Activated T-cell treated with anti-CD3 and anti-CD28 coated beads, Interleukin-2, amount 50 U/mL, for 4 hours (primary cell): ENCODE measurements around the gene RNF144A. TPM values are rescaled to one million over a fixed set of nuclear protein-coding genes. Genes with fewer than 3 reads are reported as not detected.
"Not testable (repeated sequence)": the region's sequence is repeated elsewhere in the genome, so short reads cannot be mapped to it uniquely, and the experiment has no call there.

ENCODE experiments used
- ATAC-seq, 2 donors: fragments of 200-7000 bp; cut with Tn5 transposase; one replicate each; pipeline ENCODE4 v1.10.0; 2021
- DNase-seq: peaks from one replicate; pipeline ENCODE4 v3.0.0-alpha.2; 2020
- H3K27me3 Mint-ChIP-seq: one replicate; pipeline ENCODE4 v1.8.0; 2021; ENCODE audit warnings: low read depth, mixed read lengths
- H3K36me3 Mint-ChIP-seq: one replicate; pipeline ENCODE4 v1.8.0; 2022; ENCODE audit warnings: mixed read lengths; ENCODE audit not compliant: insufficient read depth
- H3K4me1 Mint-ChIP-seq: one replicate; pipeline ENCODE4 v1.8.0; 2021; ENCODE audit warnings: low read depth, mixed read lengths
- H3K4me3 Mint-ChIP-seq: one replicate; pipeline ENCODE4 v1.8.0; 2021; ENCODE audit warnings: mild to moderate bottlenecking, moderate library complexity, mixed read lengths
- H3K9me3 Mint-ChIP-seq: one replicate; pipeline ENCODE4 v1.8.0; 2021; ENCODE audit warnings: mixed read lengths
- total RNA-seq, 3 donors: library from RNA; stranded (reverse); gene quantifications; one replicate each; pipeline ENCODE4 v1.2.1, GENCODE V29; 2021

RNF144A gene
- total RNA-seq, 3 donors from 2014 or later = 13.7 to 25.6 (median 18.9) TPM

GRCh38 chr2:6929196-6929819 is 12.1 kb downstream of the RNF144A start:
- DNase-seq = no peak
- ATAC-seq = no peak
- no peaks in the 10 kb centered on the region for H3K27me3 Mint-ChIP-seq
- peaks cover 28% of the 10 kb centered on the region for H3K36me3 Mint-ChIP-seq
- H3K9me3 Mint-ChIP-seq = peaks cover 9% of the 10 kb centered on the region
- peaks cover 66% of the 10 kb centered on the region for H3K4me1 Mint-ChIP-seq
- H3K4me3 Mint-ChIP-seq = no peak overlapping the region

GRCh38 chr2:6930923-6931647 is 13.9 kb downstream of the RNF144A start:
- Mint-ChIP-seq H3K4me1 (peaks cover 64% of the 10 kb centered on the region), H3K27me3 (no peaks in the 10 kb centered on the region), H3K4me3 (no peak overlapping the region), H3K36me3 (peaks cover 31% of the 10 kb centered on the region), H3K9me3 (peaks cover 9% of the 10 kb centered on the region)
- DNase-seq (no peak), ATAC-seq (no peak)

GRCh38 chr2:6931753-6932152 is 14.5 kb downstream of the RNF144A start:
- DNase-seq = no peak
- peaks cover 9% of the 10 kb centered on the region for H3K9me3 Mint-ChIP-seq
- peaks cover 61% of the 10 kb centered on the region for H3K4me1 Mint-ChIP-seq
- no peak for ATAC-seq
- H3K4me3 Mint-ChIP-seq = no peak overlapping the region
- no peaks in the 10 kb centered on the region for H3K27me3 Mint-ChIP-seq
- H3K36me3 Mint-ChIP-seq = peaks cover 26% of the 10 kb centered on the region

GRCh38 chr2:6932206-6932605 is 15.0 kb downstream of the RNF144A start:
- H3K4me3 Mint-ChIP-seq = no peak overlapping the region
- peaks cover 60% of the 10 kb centered on the region for H3K4me1 Mint-ChIP-seq
- H3K9me3 Mint-ChIP-seq = peaks cover 9% of the 10 kb centered on the region
- peaks cover 22% of the 10 kb centered on the region for H3K36me3 Mint-ChIP-seq
- no peaks in the 10 kb centered on the region for H3K27me3 Mint-ChIP-seq
- no peak for ATAC-seq
- no peak for DNase-seq

GRCh38 chr2:6932828-6933227 is 15.6 kb downstream of the RNF144A start:
- H3K9me3 Mint-ChIP-seq = peaks cover 9% of the 10 kb centered on the region
- no peak for DNase-seq
- peaks cover 20% of the 10 kb centered on the region for H3K36me3 Mint-ChIP-seq
- no peak overlapping the region for H3K4me3 Mint-ChIP-seq
- ATAC-seq = no peak
- peaks cover 63% of the 10 kb centered on the region for H3K4me1 Mint-ChIP-seq
- H3K27me3 Mint-ChIP-seq = no peaks in the 10 kb centered on the region

- Mint-ChIP-seq H3K9me3 (peaks cover 9% of the 10 kb centered on the region), H3K27me3 (no peaks in the 10 kb centered on the region), H3K4me3 (no peak overlapping the region), H3K4me1 (peaks cover 59% of the 10 kb centered on the region), H3K36me3 (peaks cover 12% of the 10 kb centered on the region)
- DNase-seq = no peak
- no peak for ATAC-seq
These were observed 16.7 kb downstream of the RNF144A start for GRCh38 chr2:6933911-6934310.

- H3K36me3 Mint-ChIP-seq = peaks cover 12% of the 10 kb centered on the region
- DNase-seq = no peak
- no peak overlapping the region for H3K4me3 Mint-ChIP-seq
- no peak for ATAC-seq
- H3K9me3 Mint-ChIP-seq = peaks cover 9% of the 10 kb centered on the region
- H3K27me3 Mint-ChIP-seq = no peaks in the 10 kb centered on the region
- H3K4me1 Mint-ChIP-seq = peaks cover 58% of the 10 kb centered on the region
These were observed 17.1 kb downstream of the RNF144A start for GRCh38 chr2:6934345-6934744.

GRCh38 chr2:6934758-6935651 is 17.8 kb downstream of the RNF144A start:
- Mint-ChIP-seq H3K4me1 (peaks cover 55% of the 10 kb centered on the region), H3K27me3 (no peaks in the 10 kb centered on the region), H3K9me3 (peaks cover 9% of the 10 kb centered on the region), H3K4me3 (no peak overlapping the region), H3K36me3 (peaks cover 12% of the 10 kb centered on the region)
- DNase-seq = no peak
- no peak for ATAC-seq

- Mint-ChIP-seq H3K36me3 (peaks cover 12% of the 10 kb centered on the region), H3K4me1 (peaks cover 55% of the 10 kb centered on the region)
- H3K4me3 Mint-ChIP-seq, DNase-seq, H3K27me3 Mint-ChIP-seq, ATAC-seq, H3K9me3 Mint-ChIP-seq: not testable (repeated sequence)
These were observed 18.4 kb downstream of the RNF144A start for GRCh38 chr2:6935652-6936020.

GRCh38 chr2:6937157-6937556 is 19.9 kb downstream of the RNF144A start:
- H3K27me3 Mint-ChIP-seq = no peaks in the 10 kb centered on the region
- H3K4me1 Mint-ChIP-seq = peaks cover 54% of the 10 kb centered on the region
- peaks cover 19% of the 10 kb centered on the region for H3K36me3 Mint-ChIP-seq
- no peak overlapping the region for H3K4me3 Mint-ChIP-seq
- H3K9me3 Mint-ChIP-seq = peaks cover 3% of the 10 kb centered on the region
- no peak for DNase-seq
- no peak for ATAC-seq

- no peak for DNase-seq
- peaks cover 53% of the 10 kb centered on the region for H3K4me1 Mint-ChIP-seq
- no peak for ATAC-seq
- H3K9me3 Mint-ChIP-seq = no peaks in the 10 kb centered on the region
- H3K36me3 Mint-ChIP-seq = peaks cover 22% of the 10 kb centered on the region
- no peaks in the 10 kb centered on the region for H3K27me3 Mint-ChIP-seq
- no peak overlapping the region for H3K4me3 Mint-ChIP-seq
These were observed 20.4 kb downstream of the RNF144A start for GRCh38 chr2:6937582-6937981.

GRCh38 chr2:6939071-6939470 is 21.9 kb downstream of the RNF144A start:
- H3K36me3 Mint-ChIP-seq = peaks cover 34% of the 10 kb centered on the region
- ATAC-seq (no peak), DNase-seq (no peak)
- no peaks in the 10 kb centered on the region for H3K9me3 Mint-ChIP-seq
- peaks cover 50% of the 10 kb centered on the region for H3K4me1 Mint-ChIP-seq
- no peaks in the 10 kb centered on the region for H3K27me3 Mint-ChIP-seq
- no peak overlapping the region for H3K4me3 Mint-ChIP-seq

GRCh38 chr2:6940820-6941219 is 23.6 kb downstream of the RNF144A start:
- Mint-ChIP-seq H3K4me3 (no peak overlapping the region), H3K27me3 (no peaks in the 10 kb centered on the region), H3K4me1 (peaks cover 51% of the 10 kb centered on the region), H3K36me3 (peaks cover 41% of the 10 kb centered on the region), H3K9me3 (no peaks in the 10 kb centered on the region)
- ATAC-seq = no peak
- DNase-seq = no peak

GRCh38 chr2:6941299-6942046 is 24.3 kb downstream of the RNF144A start:
- Mint-ChIP-seq H3K4me3 (no peak overlapping the region), H3K27me3 (no peaks in the 10 kb centered on the region), H3K4me1 (peaks cover 47% of the 10 kb centered on the region), H3K36me3 (peaks cover 41% of the 10 kb centered on the region), H3K9me3 (no peaks in the 10 kb centered on the region)
- no peak for DNase-seq
- no peak for ATAC-seq
